ENCODE results near the gene KIAA1671.

Gene KIAA1671

DNA sequence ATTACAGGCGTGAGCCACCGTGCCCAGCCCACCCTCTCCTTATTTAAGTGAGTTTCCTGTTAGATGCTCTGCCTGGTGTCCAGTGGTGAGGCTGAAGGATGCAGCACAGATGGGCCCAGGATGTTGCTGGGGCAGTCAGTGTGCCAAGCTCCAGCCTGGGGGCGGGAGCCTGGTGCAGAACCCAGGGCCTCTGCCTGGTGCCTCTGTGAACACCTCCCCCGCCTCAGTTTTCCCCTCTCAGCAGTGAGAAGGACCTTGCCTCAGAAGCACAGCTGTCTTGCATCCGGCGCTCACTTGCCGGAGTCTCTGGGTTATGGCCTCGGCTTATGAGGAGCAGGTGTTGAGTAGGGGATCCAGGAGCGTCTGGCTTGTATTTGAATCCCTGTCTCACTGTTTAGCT, 116.2 kb downstream of the KIAA1671 start:
- DNase-seq (ENCODE audit: low spot score) = no peak

DNA sequence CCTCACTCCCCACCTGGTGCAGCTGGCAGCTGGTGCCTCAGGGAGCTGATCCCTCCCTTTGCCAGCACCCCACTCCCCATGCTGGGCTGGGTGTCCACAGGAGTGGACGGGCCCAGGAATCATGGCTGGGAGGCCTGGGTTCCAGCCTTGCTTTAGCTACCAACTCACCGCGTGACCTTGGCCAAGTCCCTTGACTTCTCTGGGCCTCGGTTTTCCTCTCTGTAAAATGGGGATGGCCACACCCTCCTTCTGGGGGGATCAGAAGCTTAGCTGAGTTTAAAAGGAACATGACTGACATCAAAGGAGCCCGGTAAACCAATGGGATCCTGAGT, 116.9 kb downstream of the KIAA1671 start:
- no peak for DNase-seq (ENCODE audit: low spot score)

DNA sequence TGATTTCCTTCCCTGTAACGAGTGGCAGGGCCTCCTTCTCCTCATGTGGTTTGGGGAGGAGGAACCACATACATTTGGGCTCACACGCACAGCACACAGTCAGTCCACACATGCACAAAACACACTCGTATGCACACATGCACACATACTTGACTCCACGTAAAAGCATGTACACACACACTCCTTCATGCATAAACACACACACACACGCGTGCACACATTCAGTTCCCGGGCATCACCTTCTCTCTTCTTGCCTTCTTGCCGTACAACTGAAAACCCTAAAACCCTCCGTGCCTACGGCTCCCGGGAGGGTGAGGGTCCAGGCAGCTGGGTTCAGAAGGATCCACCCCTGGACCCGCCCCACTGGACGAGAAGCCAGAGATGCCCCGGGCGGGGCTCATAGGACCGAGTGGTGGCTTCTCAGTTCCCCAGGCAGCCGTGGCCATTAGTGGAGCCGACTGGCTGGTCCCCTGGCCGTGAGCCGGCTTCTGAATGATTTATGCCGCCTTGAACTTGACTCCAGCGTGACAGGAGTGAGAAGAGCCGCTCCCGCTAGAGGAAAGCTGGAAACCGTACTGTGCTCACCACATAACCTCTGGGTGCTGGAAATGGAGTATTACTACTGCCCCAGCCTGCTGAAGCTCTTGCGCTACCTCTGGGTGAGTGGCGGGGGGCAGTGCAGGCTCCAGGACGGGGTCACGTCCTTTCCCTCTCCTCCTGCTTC, 117.4 kb downstream of the KIAA1671 start:
- no peak for DNase-seq (ENCODE audit: low spot score)

DNA sequence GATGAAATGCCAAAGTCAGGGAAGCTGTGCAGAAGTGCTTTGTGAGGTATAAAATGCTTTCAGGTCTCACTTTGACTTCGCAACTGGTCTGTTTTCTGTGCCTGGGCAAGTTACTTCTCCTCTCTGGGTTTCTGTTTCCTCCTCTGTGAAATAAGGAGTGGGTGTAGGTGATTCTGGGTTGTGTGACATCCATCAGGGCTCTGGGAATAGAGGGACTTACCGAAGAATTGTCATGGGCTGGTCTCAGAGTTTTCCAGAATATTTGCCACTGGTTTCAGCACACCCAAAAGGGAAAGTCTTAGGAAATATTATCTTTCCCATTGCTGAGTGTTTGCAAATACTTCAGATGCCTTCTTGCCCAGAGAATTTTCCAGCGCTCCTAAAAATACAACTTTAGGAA, 118.4 kb downstream of the KIAA1671 start:
- DNase-seq (ENCODE audit: low spot score) = no peak

DNA sequence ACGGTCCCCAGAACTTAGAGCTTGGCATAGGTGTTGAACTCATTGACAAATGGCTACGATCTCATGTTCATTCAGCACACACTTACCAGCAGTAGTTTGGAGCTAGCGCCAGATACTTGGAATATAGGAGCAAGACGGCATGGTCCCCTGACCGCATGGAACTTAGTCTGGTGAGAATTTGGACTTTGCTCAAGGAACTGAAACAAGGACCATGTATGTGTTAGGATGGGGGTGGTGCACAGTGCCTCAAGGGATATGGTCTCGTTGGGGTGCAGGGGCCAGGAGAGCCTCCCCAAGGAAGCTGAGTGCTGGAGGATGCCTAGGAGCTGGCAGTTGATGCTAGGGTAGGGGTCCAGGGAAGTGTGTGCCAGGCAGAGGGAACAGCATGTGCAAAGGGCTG, 119.2 kb downstream of the KIAA1671 start:
- no peak for DNase-seq (ENCODE audit: low spot score)

DNA sequence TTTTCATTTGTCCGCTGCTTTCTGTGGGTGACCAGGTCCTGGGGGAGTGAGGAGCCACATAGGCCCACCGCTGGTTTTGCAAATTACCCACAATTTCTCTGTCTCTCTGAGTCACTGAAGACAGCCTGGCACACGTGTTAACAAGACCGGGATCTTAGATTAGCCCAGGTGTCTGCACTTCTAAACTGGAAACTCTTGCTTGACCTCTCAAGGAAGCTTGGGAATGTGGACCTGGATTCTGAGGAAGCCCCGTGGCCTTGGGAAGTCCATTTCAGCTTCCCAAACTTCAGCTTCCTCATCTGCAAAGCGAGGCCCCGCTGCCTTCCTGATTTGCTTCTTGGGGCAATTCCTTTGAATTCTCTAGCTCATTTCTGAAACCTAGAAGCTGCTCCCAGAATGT, 119.9 kb downstream of the KIAA1671 start:
- DNase-seq (ENCODE audit: low spot score) = no peak

DNA sequence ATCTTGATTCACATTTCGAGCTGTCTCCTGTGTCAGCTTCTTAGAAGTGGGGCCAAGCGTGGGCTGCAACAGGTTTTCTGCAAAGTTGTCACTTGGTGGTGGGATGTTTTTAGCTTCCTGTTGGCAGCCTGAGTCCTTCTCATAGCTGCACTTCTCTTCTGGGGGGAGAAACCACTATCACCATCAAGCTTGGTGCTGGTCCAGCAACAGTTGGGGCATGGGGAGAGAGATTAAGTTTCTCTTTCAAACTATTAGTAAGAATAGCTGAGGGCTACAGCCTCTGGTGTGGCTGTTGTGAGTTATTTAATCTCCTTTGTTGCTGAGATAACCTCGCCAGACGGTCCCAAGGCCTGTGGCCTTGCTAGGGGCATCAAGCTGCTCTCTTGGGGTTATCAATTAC, 123.8 kb downstream of the KIAA1671 start:
- no peak for DNase-seq (ENCODE audit: low spot score)

DNA sequence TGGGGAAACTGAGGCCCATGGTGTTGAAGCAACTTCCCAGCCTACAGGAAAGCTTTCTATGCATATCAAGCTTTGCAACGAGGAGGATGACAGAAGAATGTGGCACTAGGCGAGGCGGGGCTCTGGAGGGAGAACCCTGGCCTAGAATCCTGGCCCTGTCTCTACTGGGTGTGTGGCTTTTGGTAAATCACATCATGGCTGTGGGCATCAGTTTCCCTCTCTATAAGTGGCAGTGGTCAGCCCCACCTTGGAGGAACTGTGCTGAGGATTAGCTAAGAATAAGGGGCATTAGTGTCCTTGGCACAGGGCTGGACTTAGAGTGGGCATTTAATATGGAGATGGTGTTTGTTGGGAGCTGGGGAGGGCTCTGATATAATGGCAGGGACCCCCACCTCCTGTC, 124.5 kb downstream of the KIAA1671 start:
- DNase-seq (ENCODE audit: low spot score) = no peak

DNA sequence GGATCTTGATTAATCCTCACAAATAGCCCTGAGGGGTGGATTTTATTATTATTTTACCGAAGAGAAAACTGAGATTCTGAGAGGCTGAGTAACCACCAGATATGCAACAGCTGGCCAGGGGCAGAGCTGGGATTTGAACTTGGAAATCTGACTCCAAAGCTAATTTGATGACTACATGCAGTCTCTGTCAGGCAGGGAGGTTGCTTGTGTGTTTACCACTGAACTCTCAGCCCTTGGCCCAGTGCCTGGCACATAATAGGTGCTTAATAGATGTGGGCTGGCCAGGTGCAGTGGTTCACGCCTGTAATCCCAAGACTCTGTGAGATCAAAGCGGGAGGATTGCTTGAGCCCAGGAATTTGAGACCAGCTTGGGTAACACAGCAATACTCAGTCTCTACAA, 125.4 kb downstream of the KIAA1671 start:
- DNase-seq (ENCODE audit: low spot score) = no peak

DNA sequence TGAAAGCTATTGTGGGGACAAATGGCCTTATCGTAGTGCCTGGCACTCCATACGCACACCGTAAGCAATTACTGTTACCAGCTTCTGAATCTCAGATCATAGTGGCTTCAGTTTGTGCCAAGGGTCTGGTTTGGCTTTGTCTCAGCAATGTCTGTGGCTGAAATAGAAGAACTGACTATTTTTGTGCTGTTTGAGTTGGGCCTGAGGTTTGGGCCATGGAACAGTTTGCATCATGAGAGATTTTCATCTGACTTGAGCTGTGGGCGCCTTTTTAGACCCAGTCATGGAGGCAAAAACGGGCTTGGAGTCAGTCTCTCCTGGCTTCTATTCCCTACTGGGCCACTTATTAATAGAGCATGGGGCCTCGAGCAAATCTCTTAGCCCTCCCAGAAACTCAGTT, 126.1 kb downstream of the KIAA1671 start:
- DNase-seq (ENCODE audit: low spot score) = no peak

DNA sequence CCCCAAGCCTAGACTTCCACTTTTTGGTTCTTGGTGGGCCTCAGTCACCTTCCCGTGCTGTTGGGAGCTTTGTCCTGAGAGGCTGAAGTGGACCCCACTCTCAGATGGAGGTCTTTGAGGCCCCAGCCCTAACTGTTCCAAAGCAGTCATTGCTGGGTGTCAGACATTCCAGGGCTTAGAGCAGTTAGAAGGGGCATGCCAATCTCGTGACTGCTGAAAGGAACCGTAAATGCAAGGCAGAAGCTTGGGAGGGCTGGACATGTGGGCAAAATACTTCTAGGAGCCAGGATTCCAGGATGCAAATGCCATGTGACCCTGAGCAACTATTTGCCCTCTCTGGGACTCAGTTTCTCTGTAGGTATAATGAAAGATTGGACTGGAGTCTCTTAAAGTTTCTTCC, 128.3 kb downstream of the KIAA1671 start:
- no peak for DNase-seq (ENCODE audit: low spot score)

DNA sequence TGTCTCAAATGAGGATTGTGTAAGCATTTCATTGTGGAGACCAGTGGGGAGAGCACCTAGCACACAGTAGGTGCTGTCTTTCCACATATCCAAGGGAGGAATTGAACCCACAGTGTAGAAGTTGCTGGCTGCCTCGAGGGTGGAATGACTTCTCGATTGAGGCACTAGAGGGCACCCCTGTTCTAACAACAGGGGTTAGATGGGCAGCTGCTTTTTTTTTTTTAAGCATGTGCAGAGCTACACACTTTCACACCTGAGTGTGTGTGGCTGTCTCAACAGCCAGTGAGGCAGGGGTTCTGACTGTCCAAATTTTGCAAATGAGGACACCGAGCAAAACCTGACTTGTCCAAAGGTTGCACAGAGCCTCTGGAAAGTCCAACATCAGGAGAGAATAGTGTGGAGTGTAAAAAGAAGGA, 128.9 kb downstream of the KIAA1671 start:
- peak; percentile 74 for DNase-seq (ENCODE audit: low spot score)

DNA sequence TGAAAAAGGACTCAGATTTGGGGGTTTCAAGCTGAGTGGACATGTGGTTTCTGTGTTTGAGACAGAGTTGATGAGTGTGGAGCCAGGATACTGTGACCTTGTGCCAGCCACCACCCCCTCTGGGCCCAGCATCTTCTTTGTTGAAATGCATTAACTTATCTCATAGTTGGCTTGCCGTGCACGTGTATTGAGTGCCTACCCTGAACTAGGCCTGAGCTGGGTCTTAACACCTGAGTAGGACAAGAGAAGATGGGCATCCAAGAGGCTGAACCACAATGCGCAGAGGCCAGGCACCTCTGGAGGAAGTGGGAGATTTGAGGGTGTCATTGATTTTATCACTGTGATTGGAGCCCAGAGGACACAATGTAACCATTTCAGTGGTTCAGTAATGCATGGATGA, 129.6 kb downstream of the KIAA1671 start:
- DNase-seq (ENCODE audit: low spot score) = no peak

DNA sequence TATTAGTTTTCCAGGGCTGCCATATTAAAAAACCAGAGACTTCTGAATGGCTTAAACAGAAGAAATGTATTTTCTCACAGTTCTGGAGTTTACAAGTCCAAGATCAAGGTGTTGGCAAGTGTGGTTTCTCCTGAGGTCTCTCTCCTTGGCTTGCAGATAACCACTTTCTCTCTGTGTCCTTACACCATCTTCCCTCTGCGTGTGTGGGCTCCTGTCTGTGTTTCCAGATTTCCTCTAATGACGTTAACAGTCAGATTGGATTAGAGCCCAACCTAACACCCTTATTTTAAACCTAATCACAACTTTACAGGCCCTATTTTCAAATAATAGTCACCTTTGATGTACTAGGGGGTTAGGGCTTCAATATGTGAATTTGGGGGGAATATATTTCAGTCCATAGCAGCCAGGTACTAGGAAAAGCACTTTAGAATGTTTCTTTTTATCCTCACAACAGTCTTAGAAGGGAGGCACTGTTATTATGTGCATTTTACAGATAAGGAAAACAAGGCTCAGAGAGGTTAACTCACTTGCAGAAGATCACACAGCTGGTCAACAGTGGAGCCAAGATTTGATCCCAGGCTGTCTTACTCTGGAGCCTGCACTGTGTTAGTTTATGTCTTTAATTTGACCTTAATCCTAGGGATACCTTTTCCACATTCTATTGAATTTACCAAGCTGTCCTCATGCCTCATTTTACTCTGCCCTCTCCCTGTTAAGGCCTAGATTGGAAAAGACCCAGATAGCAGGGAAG, 130.7 kb downstream of the KIAA1671 start:
- no peak for DNase-seq (ENCODE audit: low spot score)

DNA sequence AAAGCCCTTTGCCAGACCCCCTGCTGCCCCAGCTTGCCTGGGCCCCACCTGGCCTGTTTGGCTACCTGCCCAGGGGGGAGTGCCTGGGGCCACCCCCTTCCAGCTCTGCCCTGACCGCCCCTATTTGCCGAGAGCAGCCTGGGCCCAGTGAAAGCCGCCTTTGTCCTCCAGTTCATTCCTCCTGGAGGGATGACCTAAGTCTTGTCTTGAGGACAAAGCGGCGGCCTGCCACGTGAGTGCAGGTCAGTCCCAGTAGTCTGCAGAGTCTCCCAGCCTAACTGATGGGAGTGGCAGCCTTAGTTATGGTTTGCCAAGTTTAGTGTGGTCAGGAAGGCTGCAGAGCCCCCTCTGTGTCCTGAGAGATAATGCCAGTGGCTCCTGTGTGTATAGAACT, 131.3 kb downstream of the KIAA1671 start:
- DNase-seq (ENCODE audit: low spot score) = peak; percentile 79

DNA sequence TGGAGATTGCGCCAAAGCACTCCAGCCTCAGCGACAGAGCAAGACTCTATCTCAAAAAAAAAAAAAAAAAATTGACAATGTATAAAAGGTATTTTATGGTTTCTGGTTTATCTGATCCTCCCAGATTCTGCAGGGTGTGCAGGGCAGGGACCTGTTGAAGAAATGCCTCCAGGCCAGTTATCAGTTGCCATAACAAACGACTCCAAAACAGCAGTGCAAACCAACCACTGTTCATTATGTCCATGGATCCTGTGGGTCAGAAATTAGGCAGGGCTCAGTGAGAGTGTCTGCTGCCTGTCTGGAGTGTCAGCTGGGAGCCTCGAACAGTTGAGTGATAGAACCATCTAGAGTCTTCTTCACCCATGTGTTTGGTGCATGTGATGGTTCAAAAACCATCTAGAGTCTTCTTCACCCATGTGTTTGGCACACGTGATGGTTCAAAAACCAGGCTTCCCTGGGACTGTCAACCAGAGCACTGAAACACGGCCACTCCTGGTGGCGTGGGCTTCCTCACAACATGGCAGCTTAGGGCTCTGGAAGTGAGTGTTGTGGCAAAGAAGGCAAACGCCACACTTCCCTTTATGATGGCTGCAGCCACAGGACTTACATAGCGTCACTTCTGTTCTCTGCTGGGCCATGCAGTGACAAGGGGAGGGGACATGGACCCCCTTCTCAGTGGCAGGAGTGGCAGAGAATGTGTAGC, 132.0 kb downstream of the KIAA1671 start:
- DNase-seq (ENCODE audit: low spot score) = no peak

DNA sequence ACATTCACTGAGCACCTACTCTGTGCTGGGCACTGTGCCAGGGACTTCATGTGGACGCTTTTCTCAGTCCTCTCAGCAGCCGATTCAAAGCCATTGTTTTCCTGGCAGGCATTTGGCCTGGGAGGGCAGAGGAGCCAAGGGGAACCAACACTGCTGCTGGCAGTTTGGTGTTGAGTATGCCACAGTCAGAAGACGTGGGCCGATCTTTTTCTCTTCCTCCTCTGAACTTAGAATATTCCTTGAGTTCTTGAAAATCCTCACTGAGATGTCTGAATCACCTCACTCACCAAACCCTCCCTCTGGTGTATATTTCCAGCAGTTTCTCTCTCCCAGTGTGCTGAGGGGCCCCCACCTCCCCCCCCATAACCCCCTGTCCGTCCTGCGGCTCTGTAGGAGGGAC, 132.6 kb downstream of the KIAA1671 start:
- no peak for DNase-seq (ENCODE audit: low spot score)

DNA sequence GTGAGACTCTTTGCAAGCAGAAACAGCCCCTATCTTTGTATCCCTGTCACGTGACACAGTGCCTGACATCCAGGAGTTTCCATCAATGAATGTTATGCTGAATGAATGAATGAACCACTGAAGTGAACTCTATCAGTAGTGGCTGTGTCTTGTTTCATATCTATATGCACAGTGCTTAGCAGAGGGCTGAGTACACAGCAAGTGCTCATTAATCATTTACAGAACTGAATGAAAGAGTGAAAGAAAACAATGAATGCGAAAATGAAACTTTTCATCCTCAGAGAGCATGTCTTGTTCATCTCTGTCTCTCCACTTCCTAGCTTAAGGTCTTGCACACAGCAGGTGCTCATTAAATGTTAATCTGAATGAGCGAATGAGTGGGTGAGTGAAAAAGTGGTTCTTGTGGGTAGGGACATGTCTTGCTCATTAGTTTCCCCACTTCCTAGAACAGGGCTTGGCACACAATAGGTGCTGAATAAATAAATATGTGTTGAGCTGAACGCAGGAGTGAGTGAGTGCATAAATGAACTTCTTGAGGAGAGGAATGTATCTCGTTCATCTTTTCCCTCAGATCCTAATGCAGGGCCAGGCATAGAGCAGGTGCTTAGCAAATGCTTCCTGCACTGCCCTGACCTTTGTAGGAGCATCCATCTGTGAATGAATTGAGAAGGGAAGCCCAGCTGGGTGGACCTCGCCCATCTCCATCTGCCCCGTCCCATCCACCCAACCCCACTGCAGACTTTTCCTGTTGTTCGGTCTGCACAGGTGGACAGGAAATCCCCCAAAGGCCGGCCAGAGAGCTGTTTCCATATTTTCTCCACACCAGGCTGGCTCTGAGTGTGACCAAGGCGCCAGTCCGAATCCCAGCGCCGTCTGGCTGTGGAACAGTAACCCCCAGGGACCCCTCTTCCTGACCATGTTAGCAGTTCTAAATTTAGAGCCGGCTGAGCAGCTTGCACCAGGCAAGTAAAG, 133.7 kb downstream of the KIAA1671 start:
- no peak for DNase-seq (ENCODE audit: low spot score)

DNA sequence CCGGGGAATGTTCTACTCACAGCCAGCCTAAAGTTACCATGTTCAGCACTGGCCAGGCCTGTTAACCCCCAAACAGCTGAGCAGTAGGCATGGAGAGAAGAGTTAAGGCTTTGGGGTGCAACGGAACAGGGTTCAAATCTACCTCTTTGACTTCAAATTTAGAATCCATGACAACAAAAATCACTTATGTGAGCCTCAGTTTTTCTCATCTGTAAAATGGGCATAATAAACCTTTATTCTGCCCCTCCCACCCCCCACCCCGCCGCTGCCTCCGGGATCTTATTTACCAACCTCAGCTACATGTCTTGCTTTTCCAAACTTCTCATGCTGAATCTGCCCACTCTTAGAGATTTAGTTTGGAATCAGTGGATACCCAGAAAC, 134.4 kb downstream of the KIAA1671 start:
- DNase-seq (ENCODE audit: low spot score) = no peak

DNA sequence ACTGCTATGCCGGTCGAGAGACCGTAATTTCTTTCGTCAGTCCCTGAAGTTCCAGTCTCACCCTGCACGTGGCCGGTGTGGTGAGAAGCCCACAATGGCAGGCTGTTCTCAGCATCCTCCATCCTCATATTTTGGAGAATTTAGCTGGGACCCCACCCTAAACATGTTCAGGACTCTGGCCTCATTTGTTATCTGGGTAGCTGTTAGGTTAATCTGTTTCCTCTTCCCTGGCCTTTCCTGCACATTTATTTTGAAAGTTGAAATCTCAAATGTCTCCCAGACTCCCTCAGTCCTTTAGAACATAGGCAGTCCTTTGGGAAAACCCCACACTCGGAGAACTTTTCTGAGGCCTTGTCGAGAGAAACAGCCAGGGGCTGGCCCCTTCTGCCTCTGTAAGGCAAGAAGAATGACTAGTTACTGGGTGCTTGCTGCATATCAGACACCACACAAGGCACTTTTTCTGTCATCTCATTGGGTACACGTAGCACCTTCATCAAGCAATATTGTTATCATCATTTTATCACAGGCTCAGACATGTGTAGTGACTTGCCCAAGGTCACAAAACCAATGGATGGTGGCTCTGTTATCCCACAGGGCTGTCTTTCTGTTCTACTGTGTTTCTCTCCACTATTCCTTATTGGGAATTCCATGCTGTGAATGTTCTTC, 137.8 kb downstream of the KIAA1671 start:
- no peak for DNase-seq (ENCODE audit: low spot score)

DNA sequence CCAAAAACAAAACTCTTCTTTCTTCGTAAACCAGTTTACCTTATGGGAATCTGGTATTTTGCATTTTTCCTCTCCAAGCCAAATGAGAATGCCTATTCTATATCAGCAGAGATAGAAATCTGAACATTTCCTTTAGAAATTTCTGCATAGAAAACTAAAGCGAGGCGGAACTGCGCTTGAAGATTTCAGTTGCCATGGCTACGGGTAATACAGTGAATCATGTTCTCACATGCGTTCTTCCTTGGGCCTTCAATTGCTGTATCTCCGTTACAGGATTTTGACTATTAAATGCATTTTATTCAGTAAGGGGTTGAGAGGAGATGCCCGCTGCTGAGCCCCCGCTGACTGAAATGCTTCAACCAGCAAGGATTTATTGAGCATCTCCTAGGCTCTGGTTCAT, 138.9 kb downstream of the KIAA1671 start:
- no peak for DNase-seq (ENCODE audit: low spot score)

DNA sequence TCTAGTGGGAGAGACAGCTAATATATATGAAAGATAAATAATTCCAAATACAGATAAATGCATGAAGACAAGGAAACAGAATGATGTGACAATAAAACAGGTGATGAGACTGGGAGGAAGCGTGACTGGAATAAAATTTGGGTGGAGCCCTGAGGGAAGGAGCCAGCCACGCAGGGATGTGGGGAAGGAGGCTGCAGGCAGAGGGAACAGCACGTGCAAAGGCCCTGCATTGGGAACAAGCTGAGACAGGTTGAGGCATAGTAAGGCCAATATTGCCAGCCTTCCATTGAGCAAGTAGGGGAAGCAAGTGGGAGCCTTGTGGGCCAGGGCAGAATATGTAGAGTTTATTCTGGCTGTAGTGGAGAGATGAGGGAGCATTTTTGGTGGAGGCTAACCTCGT, 139.6 kb downstream of the KIAA1671 start:
- no peak for DNase-seq (ENCODE audit: low spot score)
